DLD1 (cell line): ENCODE data around the gene CHID1.

Experiments used
- in situ Hi-C: cut with HindIII; loops from 2 replicates; pipeline ENCODE4 v1.10.0; 2017; ENCODE audit warnings: low sequenced_read_pairs

The CHID1 gene

GRCh38 chr11:828506-829175 lies 82.0 kb downstream of the CHID1 start:
- in situ Hi-C loops = no loop called here

GRCh38 chr11:827897-828192 lies 82.8 kb downstream of the CHID1 start, which contains the start of gene CRACR2B:
CRACR2B (plus strand) TSS chr11:827919; CDS start chr11:828608, 689 bp downstream.
- in situ Hi-C loops = no loop called here

GRCh38 chr11:827146-827896 lies 83.3 kb downstream of the CHID1 start:
- in situ Hi-C loops = no loop called here

GRCh38 chr11:826836-827145 lies 83.8 kb downstream of the CHID1 start:
- in situ Hi-C loops = no loop called here

- in situ Hi-C loops = no loop called here
Observed at GRCh38 chr11:826227-826621, 84.4 kb downstream of the CHID1 start.

GRCh38 chr11:825366-826226 lies 85.0 kb downstream of the CHID1 start:
- in situ Hi-C loops = no loop called here

GRCh38 chr11:824942-825341 lies 85.7 kb downstream of the CHID1 start:
- in situ Hi-C loops = no loop called here

GRCh38 chr11:824292-824880 lies 86.2 kb downstream of the CHID1 start:
- in situ Hi-C loops = no loop called here

- in situ Hi-C loops = no loop called here
Observed at GRCh38 chr11:823441-824291, 86.9 kb downstream of the CHID1 start.

- in situ Hi-C loops = no loop called here
Observed at GRCh38 chr11:821512-822371, 88.9 kb downstream of the CHID1 start.

GRCh38 chr11:820655-821511 lies 89.7 kb downstream of the CHID1 start:
- in situ Hi-C loops = no loop called here

GRCh38 chr11:819943-820649 lies 90.5 kb downstream of the CHID1 start:
- in situ Hi-C loops = no loop called here

GRCh38 chr11:819129-819931 lies 91.3 kb downstream of the CHID1 start:
- in situ Hi-C loops = no loop called here

GRCh38 chr11:818396-819128 lies 92.0 kb downstream of the CHID1 start, which contains the start of gene PNPLA2:
PNPLA2 (plus strand) TSS chr11:818914; CDS start chr11:819719, 805 bp downstream.
- in situ Hi-C loops = no loop called here
